ENCODE measurements around the gene POC1A. TPM values are rescaled to one million over a fixed set of nuclear protein-coding genes. Genes with fewer than 3 reads are reported as not detected.

Gene POC1A
- polyA plus RNA-seq, 1 donor: 5.9 TPM

GRCh38 chr3:52068730-52069129 lies 85.5 kb downstream of the POC1A start:
- Histone ChIP-seq H3K27ac (ENCODE audit: low read length) (peak overlapping the region; percentile 54), H3K9me3 (ENCODE audit: control insufficient read depth, low read depth, low read length) (no peaks in the 10 kb centered on the region), H3K4me3 (ENCODE audit: low read length) (no peak overlapping the region), H3K4me1 (ENCODE audit: control insufficient read depth, insufficient read depth, low read length) (peaks cover 18% of the 10 kb centered on the region), H3K27me3 (ENCODE audit: control insufficient read depth, insufficient read depth, low read length) (no peaks in the 10 kb centered on the region), H3K36me3 (ENCODE audit: control insufficient read depth, insufficient read depth, low read length) (no peaks in the 10 kb centered on the region)
- DNase-seq: peak; percentile 84 to 90
- WGBS (ENCODE audit: insufficient coverage, low lambda C conversion rate): no CpG with 5 or more reads among the region's 12 CpGs

GRCh38 chr3:52068055-52068571 lies 86.1 kb downstream of the POC1A start:
- Histone ChIP-seq H3K9me3 (ENCODE audit: control insufficient read depth, low read depth, low read length) (no peaks in the 10 kb centered on the region), H3K27me3 (ENCODE audit: control insufficient read depth, insufficient read depth, low read length) (no peaks in the 10 kb centered on the region), H3K4me1 (ENCODE audit: control insufficient read depth, insufficient read depth, low read length) (peaks cover 18% of the 10 kb centered on the region), H3K27ac (ENCODE audit: low read length) (peak overlapping the region; percentile 54), H3K4me3 (ENCODE audit: low read length) (no peak overlapping the region), H3K36me3 (ENCODE audit: control insufficient read depth, insufficient read depth, low read length) (no peaks in the 10 kb centered on the region)
- no peak for DNase-seq
- WGBS (ENCODE audit: insufficient coverage, low lambda C conversion rate): no CpG with 5 or more reads among the region's 12 CpGs

GRCh38 chr3:52067526-52067925 lies 86.7 kb downstream of the POC1A start:
- Histone ChIP-seq H3K27ac (ENCODE audit: low read length) (peak overlapping the region; percentile 54), H3K4me1 (ENCODE audit: control insufficient read depth, insufficient read depth, low read length) (peaks cover 18% of the 10 kb centered on the region), H3K36me3 (ENCODE audit: control insufficient read depth, insufficient read depth, low read length) (no peaks in the 10 kb centered on the region), H3K4me3 (ENCODE audit: low read length) (no peak overlapping the region), H3K27me3 (ENCODE audit: control insufficient read depth, insufficient read depth, low read length) (no peaks in the 10 kb centered on the region), H3K9me3 (ENCODE audit: control insufficient read depth, low read depth, low read length) (no peaks in the 10 kb centered on the region)
- WGBS (ENCODE audit: insufficient coverage, low lambda C conversion rate): no CpG with 5 or more reads among the region's 4 CpGs
- no peak for DNase-seq

GRCh38 chr3:52067046-52067445 lies 87.2 kb downstream of the POC1A start:
- WGBS (ENCODE audit: insufficient coverage, low lambda C conversion rate): no CpG with 5 or more reads among the region's 8 CpGs

GRCh38 chr3:52065264-52065756 lies 88.9 kb downstream of the POC1A start:
- H3K36me3 ChIP-seq (ENCODE audit: control insufficient read depth, insufficient read depth, low read length): no peaks in the 10 kb centered on the region
- no CpG with 5 or more reads among the region's 12 CpGs for WGBS (ENCODE audit: insufficient coverage, low lambda C conversion rate)
- no peak overlapping the region for H3K27ac ChIP-seq (ENCODE audit: low read length)
- H3K4me3 ChIP-seq (ENCODE audit: low read length): no peak overlapping the region
- peaks cover 18% of the 10 kb centered on the region for H3K4me1 ChIP-seq (ENCODE audit: control insufficient read depth, insufficient read depth, low read length)
- no peaks in the 10 kb centered on the region for H3K27me3 ChIP-seq (ENCODE audit: control insufficient read depth, insufficient read depth, low read length)
- no peak for DNase-seq
- no peaks in the 10 kb centered on the region for H3K9me3 ChIP-seq (ENCODE audit: control insufficient read depth, low read depth, low read length)

More at GRCh38 chr3:52067046-52067445, 87.2 kb downstream of the POC1A start:
- Histone ChIP-seq H3K27me3 (ENCODE audit: control insufficient read depth, insufficient read depth, low read length) (no peaks in the 10 kb centered on the region), H3K9me3 (ENCODE audit: control insufficient read depth, low read depth, low read length) (no peaks in the 10 kb centered on the region), H3K4me1 (ENCODE audit: control insufficient read depth, insufficient read depth, low read length) (peaks cover 18% of the 10 kb centered on the region), H3K36me3 (ENCODE audit: control insufficient read depth, insufficient read depth, low read length) (no peaks in the 10 kb centered on the region), H3K27ac (ENCODE audit: low read length) (no peak overlapping the region), H3K4me3 (ENCODE audit: low read length) (no peak overlapping the region)
- no peak for DNase-seq

- H3K9me3 ChIP-seq (ENCODE audit: control insufficient read depth, low read depth, low read length): no peaks in the 10 kb centered on the region
- no peaks in the 10 kb centered on the region for H3K27me3 ChIP-seq (ENCODE audit: control insufficient read depth, insufficient read depth, low read length)
- H3K27ac ChIP-seq (ENCODE audit: low read length): no peak overlapping the region
- no CpG with 5 or more reads among the region's 8 CpGs for WGBS (ENCODE audit: insufficient coverage, low lambda C conversion rate)
- H3K4me3 ChIP-seq (ENCODE audit: low read length): no peak overlapping the region
- no peak for DNase-seq
- no peaks in the 10 kb centered on the region for H3K36me3 ChIP-seq (ENCODE audit: control insufficient read depth, insufficient read depth, low read length)
- H3K4me1 ChIP-seq (ENCODE audit: control insufficient read depth, insufficient read depth, low read length): peaks cover 18% of the 10 kb centered on the region
Measured at GRCh38 chr3:52064561-52064960, 89.7 kb downstream of the POC1A start.

- H3K9me3 ChIP-seq (ENCODE audit: control insufficient read depth, low read depth, low read length): no peaks in the 10 kb centered on the region
- DNase-seq: no peak
- no peak overlapping the region for H3K27ac ChIP-seq (ENCODE audit: low read length)
- peaks cover 7% of the 10 kb centered on the region for H3K4me1 ChIP-seq (ENCODE audit: control insufficient read depth, insufficient read depth, low read length)
- no peak overlapping the region for H3K4me3 ChIP-seq (ENCODE audit: low read length)
- no peaks in the 10 kb centered on the region for H3K36me3 ChIP-seq (ENCODE audit: control insufficient read depth, insufficient read depth, low read length)
- H3K27me3 ChIP-seq (ENCODE audit: control insufficient read depth, insufficient read depth, low read length): no peaks in the 10 kb centered on the region
- WGBS (ENCODE audit: insufficient coverage, low lambda C conversion rate): 80% methylated on average over 2 of the region's 14 CpGs
Measured at GRCh38 chr3:52063026-52063723, 91.0 kb downstream of the POC1A start.

GRCh38 chr3:52062505-52062904 lies 91.7 kb downstream of the POC1A start:
- Histone ChIP-seq H3K27ac (ENCODE audit: low read length) (no peak overlapping the region), H3K27me3 (ENCODE audit: control insufficient read depth, insufficient read depth, low read length) (no peaks in the 10 kb centered on the region), H3K4me3 (ENCODE audit: low read length) (no peak overlapping the region), H3K9me3 (ENCODE audit: control insufficient read depth, low read depth, low read length) (no peaks in the 10 kb centered on the region), H3K36me3 (ENCODE audit: control insufficient read depth, insufficient read depth, low read length) (no peaks in the 10 kb centered on the region), H3K4me1 (ENCODE audit: control insufficient read depth, insufficient read depth, low read length) (peaks cover 6% of the 10 kb centered on the region)
- no CpG with 5 or more reads among the region's 5 CpGs for WGBS (ENCODE audit: insufficient coverage, low lambda C conversion rate)
- DNase-seq: no peak

GRCh38 chr3:52061121-52061910 lies 92.9 kb downstream of the POC1A start:
- H3K4me3 ChIP-seq (ENCODE audit: low read length): no peak overlapping the region
- no peaks in the 10 kb centered on the region for H3K27me3 ChIP-seq (ENCODE audit: control insufficient read depth, insufficient read depth, low read length)
- WGBS (ENCODE audit: insufficient coverage, low lambda C conversion rate): no CpG with 5 or more reads among the region's 4 CpGs
- no peaks in the 10 kb centered on the region for H3K36me3 ChIP-seq (ENCODE audit: control insufficient read depth, insufficient read depth, low read length)
- no peak overlapping the region for H3K27ac ChIP-seq (ENCODE audit: low read length)
- H3K9me3 ChIP-seq (ENCODE audit: control insufficient read depth, low read depth, low read length): no peaks in the 10 kb centered on the region
- DNase-seq: no peak
- H3K4me1 ChIP-seq (ENCODE audit: control insufficient read depth, insufficient read depth, low read length): peaks cover 8% of the 10 kb centered on the region

GRCh38 chr3:52059781-52060180 lies 94.4 kb downstream of the POC1A start:
- DNase-seq: no peak
- no peak overlapping the region for H3K27ac ChIP-seq (ENCODE audit: low read length)
- no peaks in the 10 kb centered on the region for H3K27me3 ChIP-seq (ENCODE audit: control insufficient read depth, insufficient read depth, low read length)
- no CpG with 5 or more reads among the region's 7 CpGs for WGBS (ENCODE audit: insufficient coverage, low lambda C conversion rate)
- no peak overlapping the region for H3K4me3 ChIP-seq (ENCODE audit: low read length)
- H3K9me3 ChIP-seq (ENCODE audit: control insufficient read depth, low read depth, low read length): peaks cover 4% of the 10 kb centered on the region
- H3K4me1 ChIP-seq (ENCODE audit: control insufficient read depth, insufficient read depth, low read length): peaks cover 15% of the 10 kb centered on the region
- H3K36me3 ChIP-seq (ENCODE audit: control insufficient read depth, insufficient read depth, low read length): no peaks in the 10 kb centered on the region

Data from large intestine (tissue), 3 donors.